Activated CD4-positive, alpha-beta memory T cell treated with anti-CD3 and anti-CD28 coated beads for 36 hours (primary cell): Measurements from ENCODE around the gene SPINK13. TPM values are rescaled to one million over a fixed set of nuclear protein-coding genes. Genes with fewer than 3 reads are reported as not detected.
"Not testable (repeated sequence)": the region's sequence is repeated elsewhere in the genome, so short reads cannot be mapped to it uniquely, and the experiment has no call there.

ENCODE experiments used
- CTCF ChIA-PET: fragments of 350-600 bp; sonication (Branson Sonifier 250); formaldehyde crosslinking; loops from one replicate; lab custom pipeline; 2021; ENCODE audit warnings: antibody characterized with exemption, inconsistent platforms; lab: Charles Lee
- POLR2A ChIA-PET: fragments of 350-600 bp; sonication (Branson Sonifier 250); formaldehyde crosslinking; loops from one replicate; lab custom pipeline; 2021; ENCODE audit warnings: antibody characterized with exemption; lab: Charles Lee
- DNase-seq: peaks from one replicate; pipeline ENCODE4 v3.0.0-alpha.2; 2020
- H3K27ac Mint-ChIP-seq: one replicate; pipeline ENCODE4 v1.8.0; 2021; ENCODE audit warnings: mixed read lengths
- H3K27me3 Mint-ChIP-seq: one replicate; pipeline ENCODE4 v1.8.0; 2021; ENCODE audit warnings: mixed read lengths
- H3K36me3 Mint-ChIP-seq: one replicate; pipeline ENCODE4 v1.8.0; 2021; ENCODE audit warnings: mixed read lengths
- H3K4me1 Mint-ChIP-seq: one replicate; pipeline ENCODE4 v1.8.0; 2021; ENCODE audit warnings: low read depth, mixed read lengths
- H3K4me3 Mint-ChIP-seq: one replicate; pipeline ENCODE4 v1.8.0; 2021; ENCODE audit warnings: mild to moderate bottlenecking, mixed read lengths
- H3K9me3 Mint-ChIP-seq: one replicate; pipeline ENCODE4 v1.8.0; 2021; ENCODE audit warnings: mixed read lengths
- intact Hi-C: fragments of 100-400 bp; cut with micrococcal nuclease; formaldehyde crosslinking; loops from one replicate; pipeline ENCODE4 v1.15.1; 2023
- total RNA-seq, 2 experiments: library from RNA; stranded (reverse); gene quantifications; one replicate each; pipeline ENCODE4 v1.2.3, GENCODE V29; 2021

SPINK13 gene
- total RNA-seq, 2 experiments from 2014 or later = not detected

- Mint-ChIP-seq H3K27me3 (peaks cover under 1% of the 10 kb centered on the region), H3K27ac (no peak overlapping the region)
- intact Hi-C loops = no loop called here
These were observed 46.1 kb downstream of the SPINK13 start for GRCh38 chr5:148314731-148315130.

GRCh38 chr5:148320011-148320963 is 51.7 kb downstream of the SPINK13 start:
- H3K4me3 Mint-ChIP-seq = peak overlapping the region; percentile 68
- H3K9me3 Mint-ChIP-seq, H3K4me1 Mint-ChIP-seq, intact Hi-C loops, POLR2A ChIA-PET, CTCF ChIA-PET, H3K27ac Mint-ChIP-seq, H3K36me3 Mint-ChIP-seq, H3K27me3 Mint-ChIP-seq: not testable (repeated sequence)
- DNase-seq = peak; percentile 9

More at GRCh38 chr5:148314731-148315130, 46.1 kb downstream of the SPINK13 start:
- Mint-ChIP-seq H3K36me3 (no peaks in the 10 kb centered on the region), H3K4me1 (no peaks in the 10 kb centered on the region), H3K4me3 (no peak overlapping the region), H3K9me3 (peaks cover 5% of the 10 kb centered on the region)
- ChIA-PET POLR2A (interaction anchor here (0.6 kb wide), 1 partner anchor 93 kb away, joined by 3 read pairs; no protein-coding TSS in a partner anchor), CTCF (interaction anchor here (0.6 to 1.4 kb wide), 2 partner anchors 23 to 30 kb away, joined by 3 read pairs; no protein-coding TSS in a partner anchor)
- no peak for DNase-seq

GRCh38 chr5:148333262-148333849 is 64.8 kb downstream of the SPINK13 start:
- Mint-ChIP-seq H3K4me3 (no peak overlapping the region), H3K4me1 (no peaks in the 10 kb centered on the region), H3K9me3 (peaks cover 20% of the 10 kb centered on the region), H3K36me3 (peaks cover 5% of the 10 kb centered on the region), H3K27ac (no peak overlapping the region), H3K27me3 (peaks cover 2% of the 10 kb centered on the region)
- POLR2A ChIA-PET = no interaction called here
- no peak for DNase-seq
- intact Hi-C loops = no loop called here
- CTCF ChIA-PET = no interaction called here

GRCh38 chr5:148335259-148335658 is 66.7 kb downstream of the SPINK13 start, which contains the start of gene SPINK9:
Gene SPINK9, plus strand, starts transcription at chr5:148335559. Its CDS starts 55 bp downstream, at chr5:148335614.
- no peak for DNase-seq
- Mint-ChIP-seq H3K27me3 (peaks cover 2% of the 10 kb centered on the region), H3K4me1 (no peaks in the 10 kb centered on the region), H3K27ac (no peak within 1 kb of the TSS), H3K9me3 (peaks cover 8% of the 10 kb centered on the region), H3K36me3 (peaks cover 5% of the 10 kb centered on the region), H3K4me3 (no peak within 1 kb of the TSS)
- ChIA-PET POLR2A (no interaction called here), CTCF (no interaction called here)
- intact Hi-C loops = no loop called here

Other genes starting within 250 kb of the SPINK13 start
- gene SPINK5, start 204.8 kb upstream of the SPINK13 start, total RNA-seq = not detected
- gene SPINK14, start 100.2 kb upstream of the SPINK13 start, total RNA-seq = not detected
- gene SPINK6, start 65.8 kb upstream of the SPINK13 start, total RNA-seq = not detected
- not detected for gene MARCOL, start 30.3 kb upstream of the SPINK13 start, total RNA-seq
- gene SPINK7, start 43.6 kb downstream of the SPINK13 start, total RNA-seq = not detected
- gene SPINK9, start 66.8 kb downstream of the SPINK13 start, total RNA-seq = not detected
- gene FBXO38, start 115.2 kb downstream of the SPINK13 start, total RNA-seq = 10 to 100 TPM; 43.1 to 45.0 TPM